GM12878 (cell line): ENCODE results near the gene MROH2B. TPM values are rescaled to one million over a fixed set of nuclear protein-coding genes. Genes with fewer than 3 reads are reported as not detected.

ENCODE experiments used
- ATAC-seq: fragments of 200-7000 bp; cut with Tn5 transposase; 3 replicates; pipeline ENCODE4 v1.9.1; 2020; ENCODE audit warnings: mild to moderate bottlenecking, moderate library complexity
- BruUV-seq: library from RNA; stranded (reverse); fragments of 400-500 nt; replicated peaks from 2 replicates; lab custom pipeline; 2021; lab: Mats Ljungman, UMichigan
- CTCF ChIA-PET: fragments of 300-600 bp; sonication (Branson Sonifier 250); formaldehyde crosslinking; extraction: SDS; loops from one replicate; lab custom pipeline; 2021; ENCODE audit warnings: inconsistent platforms; lab: Yijun Ruan, JAX
- POLR2A ChIA-PET: fragments of 350-600 bp; formaldehyde crosslinking; extraction: SDS; loops from one replicate; lab custom pipeline; 2021; ENCODE audit warnings: inconsistent platforms; lab: Charles Lee
- RAD21 ChIA-PET: fragments of 300-600 bp; sonication (Branson Sonifier 250); formaldehyde crosslinking; loops from one replicate; lab custom pipeline; 2023; ENCODE audit warnings: antibody characterized with exemption; ENCODE audit not compliant: unreplicated experiment; lab: Charles Lee
- SMC1A ChIA-PET: fragments of 300-600 bp; sonication (Branson Sonifier 250); formaldehyde crosslinking; loops from one replicate; lab custom pipeline; 2023; ENCODE audit not compliant: unreplicated experiment, uncharacterized antibody; lab: Charles Lee
- DNase-seq: peaks from one replicate; pipeline ENCODE4 v3.0.0-alpha.2; 2011; ENCODE audit warnings: low read depth, low spot score
- FAIRE-seq: peaks from 3 replicates; lab custom pipeline; 2011; peaks lifted over from hg19 to GRCh38; lab: Jason Lieb, UNC
- H2AFZ ChIP-seq: 2 replicates; pipeline ENCODE4 v1.6.0; 2011; ENCODE audit warnings: low read depth, low read length, control low read depth; ENCODE audit not compliant: control insufficient read depth
- H3K27ac ChIP-seq: 2 replicates; pipeline ENCODE4 v1.5.1; 2011; ENCODE audit warnings: control low read depth; ENCODE audit not compliant: control insufficient read depth, insufficient read depth
- H3K27me3 ChIP-seq, 2 experiments: replicated peaks in 1 of 2; 2 replicates each; pipeline versions ENCODE4 v1.6.0 to v1.6.1; 2011; ENCODE audit warnings: low read length in 1 of 2; ENCODE audit not compliant: control insufficient read depth in 2 of 2, insufficient read depth in 2 of 2
- H3K36me3 ChIP-seq, 2 experiments: 2 replicates each; pipeline ENCODE4 v1.5.1; 2011; ENCODE audit warnings: low read length in 1 of 2; ENCODE audit not compliant: control insufficient read depth in 2 of 2, insufficient read depth in 2 of 2
- H3K4me1 ChIP-seq: 2 replicates; pipeline ENCODE4 v1.6.1; 2011; ENCODE audit warnings: mild to moderate bottlenecking, low read length, moderate library complexity, mixed read lengths; ENCODE audit not compliant: control insufficient read depth, insufficient read depth
- H3K4me2 ChIP-seq: 2 replicates; pipeline ENCODE4 v1.6.0; 2011; ENCODE audit warnings: control low read depth; ENCODE audit not compliant: control insufficient read depth, insufficient read depth
- H3K4me3 ChIP-seq: fragments of 200-600 bp; sonication (generic); 2 replicates; pipeline ENCODE4 v1.5.1; 2016
- H3K79me2 ChIP-seq: 2 replicates; pipeline ENCODE4 v1.6.0; 2011; ENCODE audit warnings: low read length; ENCODE audit not compliant: control insufficient read depth, insufficient read depth
- H3K9ac ChIP-seq: 2 replicates; pipeline ENCODE4 v1.8.0; 2011; ENCODE audit warnings: low read length, control low read depth, mixed read lengths; ENCODE audit not compliant: control insufficient read depth, insufficient read depth
- H3K9me3 ChIP-seq: replicated peaks from 3 replicates; pipeline ENCODE4 v1.5.1; 2011; ENCODE audit warnings: mild to moderate bottlenecking, low read length; ENCODE audit not compliant: control insufficient read depth, insufficient read depth
- H4K20me1 ChIP-seq: 2 replicates; pipeline ENCODE4 v1.6.0; 2011; ENCODE audit not compliant: control insufficient read depth, insufficient read depth
- EGR1 ChIP-seq, 2 experiments: IDR thresholded peaks; 1 replicate in 1 of 2; 2 replicates in 1 of 2; pipeline ENCODE4 v1.6.1; 2011 to 2012; ENCODE audit warnings: low read depth in 2 of 2, low read length in 2 of 2, borderline replicate concordance in 1 of 2, mild to moderate bottlenecking in 1 of 2, moderate library complexity in 1 of 2
- FOXM1 ChIP-seq: IDR thresholded peaks from 2 replicates; pipeline ENCODE4 v1.6.1; 2012; ENCODE audit warnings: low read depth, mild to moderate bottlenecking, inconsistent platforms, low read length, moderate library complexity
- JUNB ChIP-seq: IDR thresholded peaks from 2 replicates; pipeline ENCODE4 v1.6.1; 2016; ENCODE audit warnings: antibody characterized with exemption, mild to moderate bottlenecking
- PAX8 ChIP-seq: fragments of 450-650 bp; IDR thresholded peaks from 2 replicates; pipeline ENCODE4 v1.6.1; 2017; ENCODE audit warnings: mild to moderate bottlenecking, moderate library complexity
- RUNX3 ChIP-seq: IDR thresholded peaks from 2 replicates; pipeline ENCODE4 v1.6.1; 2012; ENCODE audit warnings: low read length, inconsistent platforms
- ZNF384 ChIP-seq: IDR thresholded peaks from 2 replicates; pipeline ENCODE4 v1.6.1; 2012; ENCODE audit warnings: low read depth, mild to moderate bottlenecking, low read length, improper control_type of control experiment, borderline replicate concordance
- WGBS: methylation state at CpG from one replicate; pipeline ENCODE4 v1.1.6; 2016; ENCODE audit warnings: low lambda C conversion rate; ENCODE audit not compliant: insufficient replicate concordance, insufficient coverage; ENCODE audit errors: missing lambda C conversion rate; 5-methylcytosine and 5-hydroxymethylcytosine counted together
- in situ Hi-C: fragments of 300-500 bp; cut with MboI; formaldehyde crosslinking; loops from 9 replicates; pipeline ENCODE4 v1.14.3; 2018; ENCODE audit warnings: mixed read lengths
- intact Hi-C: fragments of 100-400 bp; cut with micrococcal nuclease; formaldehyde crosslinking; loops from one replicate; pipeline ENCODE4 v1.14.2; 2022; ENCODE audit not compliant: unreplicated experiment
- polyA plus RNA-seq, 11 experiments: library from polyadenylated mRNA; depleted of rRNA in 4 of 11; unstranded in 6 of 11; stranded (reverse) in 5 of 11; fragments of >200 nt; fragmentation: Nextera tagmentation in 4 of 11; fragmentation: Illumina TruSeq in 1 of 11; extraction: Ambion mirVana in 4 of 11; extraction: Trizol in 1 of 11; gene quantifications; 1 replicate in 1 of 11; 2 replicates in 10 of 11; pipeline versions ENCODE4 v1.2.1 to v1.2.3, GENCODE V29; 2011 to 2016; ENCODE audit warnings: inconsistent platforms in 2 of 11, missing spikeins in 2 of 11, low read depth in 1 of 11
- small RNA-seq: library from RNA; depleted of rRNA; stranded (forward); fragments of <200 nt; gene quantifications from one replicate; pipeline ENCODE3, GENCODE V24; 2014
- total RNA-seq, 4 experiments: library from RNA; depleted of rRNA in 3 of 4; stranded (reverse); fragments of >200 nt in 3 of 4; fragmentation: Illumina TruSeq in 1 of 4; extraction: Trizol in 1 of 4; gene quantifications; 2 replicates each; pipeline versions ENCODE4 v1.2.1 to v1.2.3, GENCODE V29; 2013 to 2021
- TF ChIP-seq, protein P1 (sequence below): IDR thresholded peaks from 2 replicates; pipeline ENCODE4 v1.6.1; 2012; ENCODE audit warnings: low read length, inconsistent platforms
- TF ChIP-seq, protein P2 (sequence below): fragments of 450-650 bp; formaldehyde crosslinking; IDR thresholded peaks from 2 replicates; pipeline ENCODE4 v1.4.0; 2020; ENCODE audit warnings: mild to moderate bottlenecking, moderate library complexity

The MROH2B gene
- total and polyA plus RNA-seq, 10 of the 15 experiments (the other 5 are each of a cell fraction or from before 2014, with no cell fraction given): not detected

DNA sequence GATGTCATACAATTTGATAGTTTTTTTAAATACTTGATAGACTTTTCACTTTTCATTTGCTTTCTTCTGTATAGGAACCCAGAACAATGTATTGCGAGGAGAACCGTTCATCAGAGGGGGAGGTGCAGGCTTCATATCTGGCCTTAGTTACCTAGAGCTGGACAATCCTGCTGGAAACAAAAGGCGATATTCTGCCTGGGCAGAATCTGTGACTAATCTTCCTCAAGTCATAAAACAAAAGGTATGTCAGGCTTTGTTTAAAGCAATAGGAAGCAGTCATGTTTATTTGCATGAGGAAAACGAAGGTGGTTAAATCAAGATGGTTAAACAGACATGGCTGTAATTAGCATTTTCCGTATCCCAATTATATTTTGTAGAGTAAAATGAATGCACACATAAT lies 115.8 kb downstream of the MROH2B start:
- H3K4me3 ChIP-seq: no peak overlapping the region
- CTCF ChIA-PET: no interaction called here
- H3K27ac ChIP-seq: no peak overlapping the region
- POLR2A ChIA-PET: interaction anchor here (0.6 kb wide), 1 partner anchor 176 kb away, joined by 3 read pairs; no protein-coding TSS in a partner anchor
- ATAC-seq: no peak
- no peak for FAIRE-seq
- no peaks in the 10 kb centered on the region for H3K9me3 ChIP-seq
- no peaks in the 10 kb centered on the region for H4K20me1 ChIP-seq
- no peak for DNase-seq
- WGBS: 10% methylated on average over 5 of the region's 5 CpGs
- RAD21 ChIA-PET: interaction anchor here (0.6 kb wide), 1 partner anchor 392 kb away, joined by 3 read pairs; no protein-coding TSS in a partner anchor
- intact Hi-C loops (no loop called here), in situ Hi-C loops (no loop called here)
- H3K79me2 ChIP-seq: no peaks in the 10 kb centered on the region
- SMC1A ChIA-PET: no interaction called here
- H3K9ac ChIP-seq: no peak overlapping the region
- no peak overlapping the region for H2AFZ ChIP-seq
- no peak for TF ChIP-seq EGR1 (IDR thresholded peaks at IDR 0.05; ENCODE audit: borderline replicate concordance in 1 of 2, low read depth in 2 of 2, low read length in 2 of 2)
- TF ChIP-seq FOXM1: no peak
- TF ChIP-seq, protein P1, sequence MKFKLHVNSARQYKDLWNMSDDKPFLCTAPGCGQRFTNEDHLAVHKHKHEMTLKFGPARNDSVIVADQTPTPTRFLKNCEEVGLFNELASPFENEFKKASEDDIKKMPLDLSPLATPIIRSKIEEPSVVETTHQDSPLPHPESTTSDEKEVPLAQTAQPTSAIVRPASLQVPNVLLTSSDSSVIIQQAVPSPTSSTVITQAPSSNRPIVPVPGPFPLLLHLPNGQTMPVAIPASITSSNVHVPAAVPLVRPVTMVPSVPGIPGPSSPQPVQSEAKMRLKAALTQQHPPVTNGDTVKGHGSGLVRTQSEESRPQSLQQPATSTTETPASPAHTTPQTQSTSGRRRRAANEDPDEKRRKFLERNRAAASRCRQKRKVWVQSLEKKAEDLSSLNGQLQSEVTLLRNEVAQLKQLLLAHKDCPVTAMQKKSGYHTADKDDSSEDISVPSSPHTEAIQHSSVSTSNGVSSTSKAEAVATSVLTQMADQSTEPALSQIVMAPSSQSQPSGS: no peak
- TF ChIP-seq JUNB: no peak
- TF ChIP-seq RUNX3: no peak
- TF ChIP-seq, protein P2, sequence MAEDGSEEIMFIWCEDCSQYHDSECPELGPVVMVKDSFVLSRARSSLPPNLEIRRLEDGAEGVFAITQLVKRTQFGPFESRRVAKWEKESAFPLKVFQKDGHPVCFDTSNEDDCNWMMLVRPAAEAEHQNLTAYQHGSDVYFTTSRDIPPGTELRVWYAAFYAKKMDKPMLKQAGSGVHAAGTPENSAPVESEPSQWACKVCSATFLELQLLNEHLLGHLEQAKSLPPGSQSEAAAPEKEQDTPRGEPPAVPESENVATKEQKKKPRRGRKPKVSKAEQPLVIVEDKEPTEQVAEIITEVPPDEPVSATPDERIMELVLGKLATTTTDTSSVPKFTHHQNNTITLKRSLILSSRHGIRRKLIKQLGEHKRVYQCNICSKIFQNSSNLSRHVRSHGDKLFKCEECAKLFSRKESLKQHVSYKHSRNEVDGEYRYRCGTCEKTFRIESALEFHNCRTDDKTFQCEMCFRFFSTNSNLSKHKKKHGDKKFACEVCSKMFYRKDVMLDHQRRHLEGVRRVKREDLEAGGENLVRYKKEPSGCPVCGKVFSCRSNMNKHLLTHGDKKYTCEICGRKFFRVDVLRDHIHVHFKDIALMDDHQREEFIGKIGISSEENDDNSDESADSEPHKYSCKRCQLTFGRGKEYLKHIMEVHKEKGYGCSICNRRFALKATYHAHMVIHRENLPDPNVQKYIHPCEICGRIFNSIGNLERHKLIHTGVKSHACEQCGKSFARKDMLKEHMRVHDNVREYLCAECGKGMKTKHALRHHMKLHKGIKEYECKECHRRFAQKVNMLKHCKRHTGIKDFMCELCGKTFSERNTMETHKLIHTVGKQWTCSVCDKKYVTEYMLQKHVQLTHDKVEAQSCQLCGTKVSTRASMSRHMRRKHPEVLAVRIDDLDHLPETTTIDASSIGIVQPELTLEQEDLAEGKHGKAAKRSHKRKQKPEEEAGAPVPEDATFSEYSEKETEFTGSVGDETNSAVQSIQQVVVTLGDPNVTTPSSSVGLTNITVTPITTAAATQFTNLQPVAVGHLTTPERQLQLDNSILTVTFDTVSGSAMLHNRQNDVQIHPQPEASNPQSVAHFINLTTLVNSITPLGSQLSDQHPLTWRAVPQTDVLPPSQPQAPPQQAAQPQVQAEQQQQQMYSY: no peak
- TF ChIP-seq ZNF384: no peak
- no peak for TF ChIP-seq PAX8
- no peaks in the 10 kb centered on the region for H3K36me3 ChIP-seq
- no peaks in the 10 kb centered on the region for H3K4me1 ChIP-seq
- H3K4me2 ChIP-seq: no peak overlapping the region
- no peaks in the 10 kb centered on the region for H3K27me3 ChIP-seq
- BruUV-seq: no TSS peak

Small RNA genes lying within 50 kb of the gene (small RNA-seq; reads per million reads assigned to genes)
- gene AC114967.1: not detected

Other genes with a start within 250 kb of the MROH2B start
- 3,247 and 3,409 TPM in 2 replicates for gene RPL37, start 236.1 kb downstream of the MROH2B start, total RNA-seq (2014; rRNA removed)
- gene RPL37, start 236.1 kb downstream of the MROH2B start, total RNA-seq (2014; rRNA removed; fragmentation: Illumina TruSeq; extraction: Trizol): 4,157 and 4,159 TPM in 2 replicates
- 2,179 and 2,342 TPM in 2 replicates for gene RPL37, start 236.1 kb downstream of the MROH2B start, total RNA-seq (2021)
- 3,638 and 4,817 TPM in 2 replicates for gene RPL37, start 236.1 kb downstream of the MROH2B start, polyA plus RNA-seq (2011; rRNA removed)
- 3,012 and 4,033 TPM in 2 replicates for gene RPL37, start 236.1 kb downstream of the MROH2B start, polyA plus RNA-seq (2014; fragmentation: Illumina TruSeq; extraction: Trizol)
- gene RPL37, start 236.1 kb downstream of the MROH2B start, polyA plus RNA-seq (2014; fragmentation: Nextera tagmentation; extraction: Ambion mirVana): 1,000 to 10,000 TPM; 2,699 to 2,779 TPM
- 6,216 and 6,624 TPM in 2 replicates for gene RPL37, start 236.1 kb downstream of the MROH2B start, polyA plus RNA-seq (2014; rRNA removed)
- 1,000 to 10,000 TPM; 1,697 to 1,785 TPM for gene RPL37, start 236.1 kb downstream of the MROH2B start, polyA plus RNA-seq (2016; fragmentation: Nextera tagmentation; extraction: Ambion mirVana)
- gene CARD6, start 230.0 kb downstream of the MROH2B start, total RNA-seq (2014; rRNA removed): 0.56 and 0.65 TPM in 2 replicates
- 0.63 and 0.64 TPM in 2 replicates for gene CARD6, start 230.0 kb downstream of the MROH2B start, total RNA-seq (2014; rRNA removed; fragmentation: Illumina TruSeq; extraction: Trizol)
- 0.64 TPM in 2 replicates for gene CARD6, start 230.0 kb downstream of the MROH2B start, total RNA-seq (2021)
- gene CARD6, start 230.0 kb downstream of the MROH2B start, polyA plus RNA-seq (2011; rRNA removed): 1.2 TPM in 2 replicates
- 0.65 and 1.3 TPM in 2 replicates for gene CARD6, start 230.0 kb downstream of the MROH2B start, polyA plus RNA-seq (2014; fragmentation: Illumina TruSeq; extraction: Trizol)
- under 1 TPM; 0.29 to 0.68 TPM for gene CARD6, start 230.0 kb downstream of the MROH2B start, polyA plus RNA-seq (2014; fragmentation: Nextera tagmentation; extraction: Ambion mirVana)
- gene CARD6, start 230.0 kb downstream of the MROH2B start, polyA plus RNA-seq (2014; rRNA removed): 0.34 and 0.35 TPM in 2 replicates
- under 1 TPM; 0.43 to 0.60 TPM for gene CARD6, start 230.0 kb downstream of the MROH2B start, polyA plus RNA-seq (2016; fragmentation: Nextera tagmentation; extraction: Ambion mirVana)
- not detected in 2 replicates for gene C7, start 161.8 kb downstream of the MROH2B start, total RNA-seq (2014; rRNA removed)
- gene C7, start 161.8 kb downstream of the MROH2B start, total RNA-seq (2014; rRNA removed; fragmentation: Illumina TruSeq; extraction: Trizol): not detected in 2 replicates
- gene C7, start 161.8 kb downstream of the MROH2B start, total RNA-seq (2021): 0.82 and 0.90 TPM in 2 replicates
- gene C7, start 161.8 kb downstream of the MROH2B start, polyA plus RNA-seq (2011; rRNA removed): not detected in 2 replicates
- not detected in 2 replicates for gene C7, start 161.8 kb downstream of the MROH2B start, polyA plus RNA-seq (2014; fragmentation: Illumina TruSeq; extraction: Trizol)
- gene C7, start 161.8 kb downstream of the MROH2B start, polyA plus RNA-seq (2014; fragmentation: Nextera tagmentation; extraction: Ambion mirVana): not detected
- not detected in 2 replicates for gene C7, start 161.8 kb downstream of the MROH2B start, polyA plus RNA-seq (2014; rRNA removed)
- not detected for gene C7, start 161.8 kb downstream of the MROH2B start, polyA plus RNA-seq (2016; fragmentation: Nextera tagmentation; extraction: Ambion mirVana)
- gene C6, start 142.2 kb upstream of the MROH2B start, total RNA-seq (2014; rRNA removed): not detected in 2 replicates
- not detected in 2 replicates for gene C6, start 142.2 kb upstream of the MROH2B start, total RNA-seq (2014; rRNA removed; fragmentation: Illumina TruSeq; extraction: Trizol)
- 0.31 and 0.45 TPM in 2 replicates for gene C6, start 142.2 kb upstream of the MROH2B start, total RNA-seq (2021)
- gene C6, start 142.2 kb upstream of the MROH2B start, polyA plus RNA-seq (2011; rRNA removed): not detected in 2 replicates
- gene C6, start 142.2 kb upstream of the MROH2B start, polyA plus RNA-seq (2014; fragmentation: Illumina TruSeq; extraction: Trizol): 0.08 TPM in 1 of 2 replicates, not detected in the other
- gene C6, start 142.2 kb upstream of the MROH2B start, polyA plus RNA-seq (2014; fragmentation: Nextera tagmentation; extraction: Ambion mirVana): not detected
- gene C6, start 142.2 kb upstream of the MROH2B start, polyA plus RNA-seq (2014; rRNA removed): not detected in 2 replicates
- not detected for gene C6, start 142.2 kb upstream of the MROH2B start, polyA plus RNA-seq (2016; fragmentation: Nextera tagmentation; extraction: Ambion mirVana)